AG09319 (cell line): ENCODE measurements around the gene HDAC4.

Experiments used
- DNase-seq: peaks from one replicate; pipeline ENCODE4 v3.0.0-alpha.2; 2010; ENCODE audit warnings: low read depth; ENCODE audit errors: extremely low read depth
- CTCF ChIP-seq: IDR thresholded peaks from 2 replicates; pipeline ENCODE4 v1.5.1; 2011; ENCODE audit warnings: low read depth, mild to moderate bottlenecking, inconsistent platforms, low read length, moderate library complexity

Gene HDAC4

GRCh38 chr2:239323447-239323846 lies 77.4 kb downstream of the HDAC4 start:
- DNase-seq = no peak
- no peak for TF ChIP-seq CTCF

- TF ChIP-seq CTCF = no peak
- no peak for DNase-seq
Observed at GRCh38 chr2:239322416-239323086, 78.3 kb downstream of the HDAC4 start.

- no peak for TF ChIP-seq CTCF
- DNase-seq = no peak
Observed at GRCh38 chr2:239321596-239322415, 79.0 kb downstream of the HDAC4 start.

- no peak for TF ChIP-seq CTCF
- no peak for DNase-seq
Observed at GRCh38 chr2:239318790-239319661, 81.8 kb downstream of the HDAC4 start.

- no peak for TF ChIP-seq CTCF
- no peak for DNase-seq
Observed at GRCh38 chr2:239318151-239318611, 82.6 kb downstream of the HDAC4 start.

GRCh38 chr2:239316562-239317465 lies 84.0 kb downstream of the HDAC4 start:
- DNase-seq = no peak

More at GRCh38 chr2:239316562-239317465, 84.0 kb downstream of the HDAC4 start:
- TF ChIP-seq CTCF = peak; percentile 16
